Neuronal stem cell (in vitro differentiated cells): ENCODE results near the gene ST3GAL4.
A peak's percentile ranks its signal among the peaks of the same experiment; 100 is the strongest.

Experiments used
- DNase-seq: peaks from one replicate; pipeline ENCODE4 v3.0.0-alpha.2; 2013; ENCODE audit warnings: low spot score
- H2AFZ ChIP-seq: one replicate; pipeline ENCODE4 v1.6.1; 2013; ENCODE audit warnings: mild to moderate bottlenecking, low read length, inconsistent platforms
- H2AK5ac ChIP-seq: 2 replicates; pipeline ENCODE4 v1.6.1; 2013; ENCODE audit warnings: low read depth, mild to moderate bottlenecking, inconsistent platforms, low read length, moderate library complexity, mixed read lengths
- H2BK120ac ChIP-seq: 2 replicates; pipeline ENCODE4 v1.6.1; 2013; ENCODE audit warnings: low read depth, mild to moderate bottlenecking, inconsistent platforms, low read length, moderate library complexity, mixed read lengths
- H2BK12ac ChIP-seq: one replicate; pipeline ENCODE4 v1.6.1; 2013; ENCODE audit warnings: low read length, inconsistent platforms
- H2BK15ac ChIP-seq: 2 replicates; pipeline ENCODE4 v1.6.1; 2013; ENCODE audit warnings: mild to moderate bottlenecking, low read length, inconsistent platforms, mixed read lengths
- H2BK5ac ChIP-seq: one replicate; pipeline ENCODE4 v1.6.1; 2013; ENCODE audit warnings: inconsistent platforms, mild to moderate bottlenecking, low read length, moderate library complexity
- H3K14ac ChIP-seq: one replicate; pipeline ENCODE4 v1.6.1; 2013; ENCODE audit warnings: low read length, inconsistent platforms
- H3K18ac ChIP-seq: 2 replicates; pipeline ENCODE4 v1.6.1; 2013; ENCODE audit warnings: low read length, inconsistent platforms
- H3K23ac ChIP-seq: 2 replicates; pipeline ENCODE4 v1.6.1; 2013; ENCODE audit warnings: low read depth, mild to moderate bottlenecking, mixed read lengths, low read length, inconsistent platforms; ENCODE audit not compliant: poor library complexity
- H3K27ac ChIP-seq: replicated peaks from 3 replicates; pipeline ENCODE4 v1.5.1; 2013; ENCODE audit warnings: low read length, inconsistent platforms
- H3K27me3 ChIP-seq, 3 experiments: 2 replicates each; pipeline ENCODE4 v1.6.1; 2013; ENCODE audit warnings: low read length in 3 of 3, mild to moderate bottlenecking in 2 of 3, inconsistent platforms in 1 of 3, low read depth in 1 of 3, mixed read lengths in 1 of 3, moderate library complexity in 1 of 3; ENCODE audit not compliant: control insufficient read depth in 3 of 3, insufficient read depth in 3 of 3
- H3K36me3 ChIP-seq, 2 donors: replicated peaks in 1 of 2; 2 replicates each; pipeline ENCODE4 v1.6.1; 2013; ENCODE audit warnings: low read length in 2 of 2; ENCODE audit not compliant: control insufficient read depth in 2 of 2, insufficient read depth in 2 of 2
- H3K4ac ChIP-seq: 2 replicates; pipeline ENCODE4 v1.6.1; 2013; ENCODE audit warnings: inconsistent platforms, mild to moderate bottlenecking, low read length, moderate library complexity
- H3K4me1 ChIP-seq, 2 donors: 1 replicate in 1 of 2; 2 replicates in 1 of 2; pipeline ENCODE4 v1.6.1; 2013; ENCODE audit warnings: low read length in 2 of 2, low read depth in 1 of 2; ENCODE audit not compliant: control insufficient read depth in 2 of 2, insufficient read depth in 1 of 2
- H3K4me2 ChIP-seq: one replicate; pipeline ENCODE4 v1.6.1; 2013; ENCODE audit warnings: mild to moderate bottlenecking, low read length, inconsistent platforms; ENCODE audit not compliant: insufficient read depth, poor library complexity, severe bottlenecking
- H3K4me3 ChIP-seq, 2 donors: 2 replicates each; pipeline ENCODE4 v1.5.1; 2013; ENCODE audit warnings: low read length in 2 of 2, mild to moderate bottlenecking in 2 of 2, inconsistent platforms in 1 of 2, moderate library complexity in 1 of 2
- H3K79me1 ChIP-seq: one replicate; pipeline ENCODE4 v1.6.1; 2013; ENCODE audit warnings: low read depth, mild to moderate bottlenecking, inconsistent platforms, low read length, moderate library complexity
- H3K9ac ChIP-seq: one replicate; pipeline ENCODE4 v1.6.1; 2013; ENCODE audit warnings: mild to moderate bottlenecking, low read depth, low read length, inconsistent platforms; ENCODE audit not compliant: poor library complexity
- H3K9me3 ChIP-seq, 2 donors: replicated peaks in 1 of 2; 2 replicates each; pipeline versions ENCODE3 to v1.6.1; 2013; ENCODE audit warnings: low read length in 2 of 2, mild to moderate bottlenecking in 2 of 2, inconsistent platforms in 1 of 2, low read depth in 1 of 2, mixed read lengths in 1 of 2, moderate library complexity in 1 of 2; ENCODE audit not compliant: control insufficient read depth in 2 of 2, insufficient read depth in 1 of 2
- H4K8ac ChIP-seq: one replicate; pipeline ENCODE4 v1.6.1; 2013; ENCODE audit warnings: low read depth, mild to moderate bottlenecking, inconsistent platforms, low read length, moderate library complexity
- H4K91ac ChIP-seq: one replicate; pipeline ENCODE4 v1.6.1; 2013; ENCODE audit warnings: low read length, low read depth, mild to moderate bottlenecking, inconsistent platforms; ENCODE audit not compliant: poor library complexity
- WGBS, 2 donors: extraction: QIAGEN DNeasy Blood & Tissue Kit; methylation state at CpG; one replicate each; pipeline ENCODE4 v1.1.7; 2013; ENCODE audit warnings: missing lambda C conversion rate in 2 of 2, mixed read lengths in 1 of 2; ENCODE audit not compliant: insufficient read length in 2 of 2, insufficient replicate concordance in 1 of 2; ENCODE audit errors: extremely low coverage in 2 of 2; 5-methylcytosine and 5-hydroxymethylcytosine counted together

The ST3GAL4 gene

GRCh38 chr11:126433989-126434949, 78.8 kb downstream of the ST3GAL4 start:
- peak overlapping the region; percentile 44 for H3K14ac ChIP-seq
- peaks cover 0 to 5% of the 10 kb centered on the region in 2 donors for H3K36me3 ChIP-seq
- H3K4me2 ChIP-seq = no peak overlapping the region
- peak overlapping the region; percentile 63 for H2BK12ac ChIP-seq
- H3K27ac ChIP-seq = no peak overlapping the region
- H3K23ac ChIP-seq = peak overlapping the region; percentile 19
- H3K79me1 ChIP-seq = no peaks in the 10 kb centered on the region
- H3K4ac ChIP-seq = peak overlapping the region; percentile 45
- H4K8ac ChIP-seq = no peak overlapping the region
- H3K9ac ChIP-seq = peak overlapping the region; percentile 30
- H2AK5ac ChIP-seq = peak overlapping the region; percentile 64
- no peak overlapping the region for H3K4me3 ChIP-seq
- H3K27me3 ChIP-seq = no peaks in the 10 kb centered on the region
- H3K18ac ChIP-seq = peak overlapping the region; percentile 66
- peak overlapping the region; percentile 76 for H2AFZ ChIP-seq
- peaks cover 0 to 4% of the 10 kb centered on the region in 2 donors for H3K9me3 ChIP-seq
- H4K91ac ChIP-seq = no peak overlapping the region
- no CpG with 5 or more reads among the region's 16 CpGs for WGBS, 2 donors
- H2BK120ac ChIP-seq = peak overlapping the region; percentile 44
- H2BK15ac ChIP-seq = peak overlapping the region; percentile 81
- DNase-seq = no peak
- peaks cover 3 to 16% of the 10 kb centered on the region in 2 donors for H3K4me1 ChIP-seq
- H2BK5ac ChIP-seq = peak overlapping the region; percentile 77

- peak overlapping the region; percentile 64 for H2AK5ac ChIP-seq
- H3K9me3 ChIP-seq = peaks cover 0 to 4% of the 10 kb centered on the region in 2 donors
- peak overlapping the region; percentile 35 for H2AFZ ChIP-seq
- peak overlapping the region; percentile 19 for H3K23ac ChIP-seq
- no peak overlapping the region for H3K4me3 ChIP-seq
- H2BK120ac ChIP-seq = peak overlapping the region; percentile 44
- H3K18ac ChIP-seq = peak overlapping the region; percentile 84
- no peak overlapping the region for H4K8ac ChIP-seq
- H2BK12ac ChIP-seq = no peak overlapping the region
- peak overlapping the region; percentile 44 for H3K14ac ChIP-seq
- H3K4me1 ChIP-seq = peaks cover 3 to 16% of the 10 kb centered on the region in 2 donors
- peak overlapping the region; percentile 45 for H3K4ac ChIP-seq
- H3K79me1 ChIP-seq = no peaks in the 10 kb centered on the region
- peak overlapping the region; percentile 81 for H2BK15ac ChIP-seq
- peak overlapping the region; percentile 77 for H2BK5ac ChIP-seq
- peaks cover 0 to 5% of the 10 kb centered on the region in 2 donors for H3K36me3 ChIP-seq
- no peak for DNase-seq
- H3K4me2 ChIP-seq = no peak overlapping the region
- no peak overlapping the region for H3K27ac ChIP-seq
- H3K9ac ChIP-seq = no peak overlapping the region
- no peaks in the 10 kb centered on the region for H3K27me3 ChIP-seq
- H4K91ac ChIP-seq = no peak overlapping the region
- no CpG with 5 or more reads among the region's 12 CpGs for WGBS, 2 donors
Measured at GRCh38 chr11:126434950-126435335, 79.5 kb downstream of the ST3GAL4 start.

GRCh38 chr11:126436209-126436755, 80.8 kb downstream of the ST3GAL4 start:
- Histone ChIP-seq H2BK15ac (peak overlapping the region; percentile 76), H2BK120ac (peak overlapping the region; percentile 72), H4K91ac (no peak overlapping the region), H2BK12ac (peak overlapping the region; percentile 52), H3K9ac (no peak overlapping the region), H3K4ac (no peak overlapping the region), H3K27ac (no peak overlapping the region), H2AK5ac (peak overlapping the region; percentile 83), H3K4me2 (no peak overlapping the region), H3K36me3 (peaks cover 0 to 5% of the 10 kb centered on the region in 2 donors), H3K23ac (peak overlapping the region; percentile 47), H3K79me1 (no peaks in the 10 kb centered on the region), H3K18ac (peak overlapping the region; percentile 82), H3K14ac (peak overlapping the region; percentile 72), H4K8ac (no peak overlapping the region), H2BK5ac (no peak overlapping the region), H3K4me3 (no peak overlapping the region), H3K4me1 (peaks cover 3 to 20% of the 10 kb centered on the region in 2 donors), H2AFZ (no peak overlapping the region), H3K27me3 (peaks cover 0 to under 1% (median 0%) of the 10 kb centered on the region in 3 experiments), H3K9me3 (peaks cover 0 to 4% of the 10 kb centered on the region in 2 donors)
- DNase-seq = no peak
- no CpG with 5 or more reads among the region's 7 CpGs for WGBS, 2 donors

GRCh38 chr11:126437731-126438130, 82.2 kb downstream of the ST3GAL4 start:
- no peak overlapping the region for H2BK15ac ChIP-seq
- no peak overlapping the region for H3K23ac ChIP-seq
- no peak overlapping the region for H4K8ac ChIP-seq
- H3K9ac ChIP-seq = peak overlapping the region; percentile 13
- no peak overlapping the region for H3K27ac ChIP-seq
- H3K36me3 ChIP-seq = peaks cover 0 to 5% of the 10 kb centered on the region in 2 donors
- no peak overlapping the region for H3K14ac ChIP-seq
- H2BK120ac ChIP-seq = no peak overlapping the region
- no peak overlapping the region for H3K4ac ChIP-seq
- no peak overlapping the region for H3K4me2 ChIP-seq
- H2BK12ac ChIP-seq = no peak overlapping the region
- H4K91ac ChIP-seq = no peak overlapping the region
- no peaks in the 10 kb centered on the region for H3K79me1 ChIP-seq
- no peak overlapping the region for H2AFZ ChIP-seq
- WGBS, 2 donors = no CpG with 5 or more reads among the region's 5 CpGs
- H3K4me3 ChIP-seq = no peak overlapping the region
- H2AK5ac ChIP-seq = no peak overlapping the region
- no peak overlapping the region for H3K18ac ChIP-seq
- peaks cover 0 to 9% (median 0%) of the 10 kb centered on the region in 3 experiments for H3K27me3 ChIP-seq
- peaks cover 3 to 24% of the 10 kb centered on the region in 2 donors for H3K4me1 ChIP-seq
- no peak overlapping the region for H2BK5ac ChIP-seq
- no peak for DNase-seq
- H3K9me3 ChIP-seq = peaks cover 0 to 4% of the 10 kb centered on the region in 2 donors
